ENCODE measurements around the gene PPP1CA. TPM values are rescaled to one million over a fixed set of nuclear protein-coding genes. Genes with fewer than 3 reads are reported as not detected.

Gene PPP1CA
- total RNA-seq, 2 donors from 2014 or later: 168 to 215 TPM

GRCh38 chr11:67371911-67372320 is 29.7 kb downstream of the PPP1CA start:
- H3K4me3 ChIP-seq: peak overlapping the region; percentile 70 to 81
- intact Hi-C loops (cut with DNase I): no loop called here
- no peak for DNase-seq (ENCODE audit: low spot score)
- peaks cover 23% of the 10 kb centered on the region for H3K4me1 ChIP-seq (replicated peaks)
- WGBS: 23% methylated on average over 16 of the region's 16 CpGs
- H3K27ac ChIP-seq: peak overlapping the region; percentile 45 to 86
- H3K27me3 ChIP-seq (replicated peaks; ENCODE audit: insufficient read depth): no peaks in the 10 kb centered on the region
- TF ChIP-seq POLR2AphosphoS5 (IDR thresholded peaks at IDR 0.05) (no peak), POLR2A (IDR thresholded peaks at IDR 0.05) (no peak), CTCF (IDR thresholded peaks at IDR 0.05) (no peak)
- no peaks in the 10 kb centered on the region for H3K9me3 ChIP-seq
- H3K36me3 ChIP-seq: no peaks in the 10 kb centered on the region

- peak overlapping the region in 1 of 2 donors; percentile 86 for H3K27ac ChIP-seq
- no peaks in the 10 kb centered on the region for H3K27me3 ChIP-seq (replicated peaks; ENCODE audit: insufficient read depth)
- no peaks in the 10 kb centered on the region for H3K36me3 ChIP-seq
- peak overlapping the region in 1 of 2 donors; percentile 70 for H3K4me3 ChIP-seq
- intact Hi-C loops (cut with DNase I): no loop called here
- no peaks in the 10 kb centered on the region for H3K9me3 ChIP-seq
- WGBS: 47% methylated on average over 8 of the region's 8 CpGs
- no peak for DNase-seq (ENCODE audit: low spot score)
- peaks cover 29% of the 10 kb centered on the region for H3K4me1 ChIP-seq (replicated peaks)
- peak in 2 of 4 experiments; percentile 46 to 53 for TF ChIP-seq CTCF (IDR thresholded peaks at IDR 0.05)
- no peak for TF ChIP-seq POLR2A (IDR thresholded peaks at IDR 0.05)
Observed at GRCh38 chr11:67371189-67371910, 30.3 kb downstream of the PPP1CA start.

DNA sequence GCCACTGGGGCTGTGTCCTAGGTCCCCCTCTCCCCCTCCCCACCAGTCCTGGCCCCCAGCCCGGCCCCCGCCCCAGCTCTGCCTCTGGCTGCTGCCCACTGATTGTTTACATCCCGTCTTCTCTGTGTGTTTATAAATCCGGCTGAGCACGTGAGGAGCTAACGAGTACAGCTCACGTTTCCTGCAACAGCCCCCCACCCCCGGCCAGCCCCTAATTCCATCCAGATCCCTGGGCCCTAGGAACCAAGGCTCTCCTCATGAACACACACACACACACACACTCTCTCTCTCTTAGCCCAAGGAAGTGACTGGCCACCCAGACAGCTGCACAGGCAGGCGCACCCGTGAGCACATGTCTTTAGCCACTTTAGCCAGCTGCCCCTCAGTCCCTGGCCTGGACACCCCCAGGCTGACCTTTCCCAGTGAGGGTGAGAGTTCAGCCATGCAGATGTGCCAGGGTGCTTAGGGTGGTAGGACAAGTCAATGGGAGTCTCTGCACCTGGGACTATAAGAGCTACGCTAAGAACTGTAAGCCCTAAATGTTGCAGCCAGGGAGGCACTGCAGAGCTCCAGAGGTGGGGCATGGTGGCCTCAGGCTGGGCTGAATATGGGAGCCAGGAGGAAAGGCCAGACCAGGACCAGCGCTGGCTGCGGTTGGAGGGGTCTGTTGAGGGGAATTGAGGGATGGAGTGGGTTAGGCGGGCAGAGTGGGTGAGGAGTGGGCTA is 31.1 kb downstream of the PPP1CA start:
- intact Hi-C loops (cut with DNase I): no loop called here
- no peaks in the 10 kb centered on the region for H3K36me3 ChIP-seq
- WGBS: 37% methylated on average over 14 of the region's 14 CpGs
- TF ChIP-seq POLR2A (IDR thresholded peaks at IDR 0.05): no peak
- TF ChIP-seq CTCF (IDR thresholded peaks at IDR 0.05): no peak
- TF ChIP-seq POLR2AphosphoS5 (IDR thresholded peaks at IDR 0.05): no peak
- H3K9me3 ChIP-seq: no peaks in the 10 kb centered on the region
- peak overlapping the region; percentile 54 to 56 for H3K27ac ChIP-seq
- no peak overlapping the region for H3K4me3 ChIP-seq
- H3K27me3 ChIP-seq (replicated peaks; ENCODE audit: insufficient read depth): no peaks in the 10 kb centered on the region
- DNase-seq (ENCODE audit: low spot score): no peak
- peaks cover 30% of the 10 kb centered on the region for H3K4me1 ChIP-seq (replicated peaks)

DNA sequence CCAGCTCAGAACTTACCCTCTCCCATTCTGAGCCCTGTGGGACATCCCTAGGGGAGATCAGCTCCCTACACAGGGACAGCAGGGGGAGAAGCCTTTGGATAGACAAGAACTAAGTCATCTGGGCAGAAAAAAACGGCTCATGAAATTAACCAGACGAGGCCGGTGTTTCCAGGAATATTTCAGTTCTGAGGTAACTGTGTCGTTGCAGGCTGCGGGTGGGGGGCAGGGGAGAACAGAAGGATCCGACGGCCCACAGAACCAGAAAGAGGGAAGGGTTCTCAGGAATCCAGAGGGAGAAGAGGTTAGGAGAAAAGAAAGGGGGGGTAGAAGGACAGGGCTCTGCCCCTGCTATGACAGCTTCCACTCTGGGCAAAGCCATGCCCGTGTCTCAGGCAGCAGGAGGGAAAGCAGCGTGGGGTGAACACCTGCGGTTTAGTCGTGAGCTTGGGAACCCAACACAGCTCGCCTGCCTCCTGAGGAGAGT is 31.8 kb downstream of the PPP1CA start:
- no peak for TF ChIP-seq CTCF (IDR thresholded peaks at IDR 0.05)
- no peak for TF ChIP-seq POLR2A (IDR thresholded peaks at IDR 0.05)
- TF ChIP-seq POLR2AphosphoS5 (IDR thresholded peaks at IDR 0.05): no peak
- H3K4me3 ChIP-seq: no peak overlapping the region
- H3K27me3 ChIP-seq (replicated peaks; ENCODE audit: insufficient read depth): no peaks in the 10 kb centered on the region
- H3K36me3 ChIP-seq: no peaks in the 10 kb centered on the region
- intact Hi-C loops (cut with DNase I): no loop called here
- 35% methylated on average over 12 of the region's 12 CpGs for WGBS
- peaks cover 30% of the 10 kb centered on the region for H3K4me1 ChIP-seq (replicated peaks)
- H3K27ac ChIP-seq: peak overlapping the region; percentile 54 to 56
- DNase-seq (ENCODE audit: low spot score): no peak
- H3K9me3 ChIP-seq: no peaks in the 10 kb centered on the region
